ENCODE results near the gene MPP2. TPM values are rescaled to one million over a fixed set of nuclear protein-coding genes. Genes with fewer than 3 reads are reported as not detected.

The MPP2 gene
- total RNA-seq, 1 donor from 2014 or later: not detected

DNA sequence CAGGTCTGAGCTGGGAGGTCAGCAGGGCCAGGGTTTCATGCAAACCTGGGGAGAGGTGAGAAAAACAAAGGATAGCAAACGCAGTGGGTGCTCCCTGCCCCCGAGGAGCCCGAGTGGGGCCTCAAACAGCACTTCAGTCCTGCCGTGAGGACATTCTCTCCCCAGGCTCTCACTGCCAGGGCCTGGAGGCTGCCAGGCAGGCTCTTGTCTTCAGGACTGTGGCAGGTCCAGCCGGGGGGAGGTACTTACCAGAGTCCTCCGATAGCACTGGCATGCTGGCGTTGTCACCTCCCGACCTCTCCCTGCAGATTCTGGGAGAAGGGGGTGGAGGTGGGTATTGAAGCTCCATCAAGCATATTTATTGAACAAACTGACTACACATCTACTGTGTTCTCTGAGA is 75.7 kb downstream of the MPP2 start:
- H3K4me3 Mint-ChIP-seq: peak overlapping the region; percentile 72
- ATAC-seq (ENCODE audit: low read depth) (no peak), DNase-seq (no peak)
- no peaks in the 10 kb centered on the region for H3K36me3 Mint-ChIP-seq (ENCODE audit: low read depth)
- ChIA-PET POLR2A (no interaction called here), CTCF (no interaction called here)
- peaks cover 56% of the 10 kb centered on the region for H3K27me3 Mint-ChIP-seq
- TF ChIP-seq, protein P1, sequence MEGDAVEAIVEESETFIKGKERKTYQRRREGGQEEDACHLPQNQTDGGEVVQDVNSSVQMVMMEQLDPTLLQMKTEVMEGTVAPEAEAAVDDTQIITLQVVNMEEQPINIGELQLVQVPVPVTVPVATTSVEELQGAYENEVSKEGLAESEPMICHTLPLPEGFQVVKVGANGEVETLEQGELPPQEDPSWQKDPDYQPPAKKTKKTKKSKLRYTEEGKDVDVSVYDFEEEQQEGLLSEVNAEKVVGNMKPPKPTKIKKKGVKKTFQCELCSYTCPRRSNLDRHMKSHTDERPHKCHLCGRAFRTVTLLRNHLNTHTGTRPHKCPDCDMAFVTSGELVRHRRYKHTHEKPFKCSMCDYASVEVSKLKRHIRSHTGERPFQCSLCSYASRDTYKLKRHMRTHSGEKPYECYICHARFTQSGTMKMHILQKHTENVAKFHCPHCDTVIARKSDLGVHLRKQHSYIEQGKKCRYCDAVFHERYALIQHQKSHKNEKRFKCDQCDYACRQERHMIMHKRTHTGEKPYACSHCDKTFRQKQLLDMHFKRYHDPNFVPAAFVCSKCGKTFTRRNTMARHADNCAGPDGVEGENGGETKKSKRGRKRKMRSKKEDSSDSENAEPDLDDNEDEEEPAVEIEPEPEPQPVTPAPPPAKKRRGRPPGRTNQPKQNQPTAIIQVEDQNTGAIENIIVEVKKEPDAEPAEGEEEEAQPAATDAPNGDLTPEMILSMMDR (IDR thresholded peaks at IDR 0.05): no peak
- peaks cover 10% of the 10 kb centered on the region for H3K4me1 Mint-ChIP-seq
- no peak overlapping the region for H3K27ac Mint-ChIP-seq
- intact Hi-C loops (cut with micrococcal nuclease): loop anchor here (5.0 kb wide), 1 partner anchor 49 kb away; the partner anchor contains the start of gene CFAP97D1
- no peaks in the 10 kb centered on the region for H3K9me3 Mint-ChIP-seq

- intact Hi-C loops (cut with micrococcal nuclease): loop anchor here (5.0 kb wide), 1 partner anchor 48 kb away; the partner anchor contains the start of gene CFAP97D1
- TF ChIP-seq, protein P1 (IDR thresholded peaks at IDR 0.05): no peak
- peaks cover 50% of the 10 kb centered on the region for H3K27me3 Mint-ChIP-seq
- no peak overlapping the region for H3K27ac Mint-ChIP-seq
- no peaks in the 10 kb centered on the region for H3K9me3 Mint-ChIP-seq
- H3K4me3 Mint-ChIP-seq: no peak overlapping the region
- ATAC-seq (ENCODE audit: low read depth): no peak
- ChIA-PET POLR2A (no interaction called here), CTCF (interaction anchor here (1.2 kb wide), 1 partner anchor 16 kb away, joined by 3 read pairs; no protein-coding TSS in a partner anchor)
- H3K36me3 Mint-ChIP-seq (ENCODE audit: low read depth): no peaks in the 10 kb centered on the region
- peaks cover 10% of the 10 kb centered on the region for H3K4me1 Mint-ChIP-seq
- no peak for DNase-seq
Measured at GRCh38 chr17:43830510-43831140, 76.7 kb downstream of the MPP2 start.

GRCh38 chr17:43829738-43830137 is 77.6 kb downstream of the MPP2 start:
- Mint-ChIP-seq H3K27me3 (peaks cover 44% of the 10 kb centered on the region), H3K9me3 (no peaks in the 10 kb centered on the region), H3K4me1 (peaks cover 10% of the 10 kb centered on the region), H3K4me3 (no peak overlapping the region), H3K36me3 (ENCODE audit: low read depth) (no peaks in the 10 kb centered on the region), H3K27ac (no peak overlapping the region)
- ATAC-seq (ENCODE audit: low read depth): no peak
- intact Hi-C loops (cut with micrococcal nuclease): loop anchor here (5.0 to 10.0 kb wide), 2 partner anchors 47 to 75 kb away; partner anchors contain the start of genes CFAP97D1 and MPP2
- CTCF ChIA-PET: interaction anchor here (1.2 kb wide), 1 partner anchor 16 kb away, joined by 3 read pairs; no protein-coding TSS in a partner anchor
- TF ChIP-seq, protein P1 (IDR thresholded peaks at IDR 0.05): no peak
- no peak for DNase-seq
- POLR2A ChIA-PET: no interaction called here

DNA sequence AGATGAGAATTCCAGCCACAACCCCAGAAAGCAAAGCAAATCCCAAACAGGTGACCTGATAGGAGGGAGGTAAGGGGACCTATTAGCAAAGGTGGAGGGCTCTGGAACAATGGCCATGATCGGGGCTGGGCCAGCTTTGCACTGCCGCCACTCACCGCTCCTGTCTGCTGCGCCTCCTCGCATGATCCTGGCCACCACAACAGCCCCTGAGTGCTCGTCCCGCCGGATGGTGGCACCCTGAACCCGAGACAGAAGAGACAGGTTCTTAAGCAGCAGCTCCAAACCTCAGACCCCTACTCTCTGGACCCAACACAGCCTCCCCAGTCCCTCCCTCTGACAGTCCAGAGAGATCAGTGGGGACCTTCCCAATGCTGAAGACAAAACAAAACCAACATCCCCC is 79.7 kb downstream of the MPP2 start:
- CTCF ChIA-PET: no interaction called here
- ATAC-seq (ENCODE audit: low read depth) (no peak), DNase-seq (no peak)
- Mint-ChIP-seq H3K27ac (no peak overlapping the region), H3K36me3 (ENCODE audit: low read depth) (no peaks in the 10 kb centered on the region), H3K4me1 (peaks cover 3% of the 10 kb centered on the region), H3K9me3 (no peaks in the 10 kb centered on the region), H3K27me3 (peaks cover 29% of the 10 kb centered on the region), H3K4me3 (no peak overlapping the region)
- POLR2A ChIA-PET: no interaction called here
- intact Hi-C loops (cut with micrococcal nuclease): loop anchor here (10.0 kb wide), 1 partner anchor 77 kb away; the partner anchor contains the start of gene MPP2
- TF ChIP-seq, protein P1 (IDR thresholded peaks at IDR 0.05): no peak

- H3K4me1 Mint-ChIP-seq: no peaks in the 10 kb centered on the region
- H3K36me3 Mint-ChIP-seq (ENCODE audit: low read depth): no peaks in the 10 kb centered on the region
- TF ChIP-seq, protein P1 (IDR thresholded peaks at IDR 0.05): no peak
- POLR2A ChIA-PET: no interaction called here
- peaks cover 18% of the 10 kb centered on the region for H3K27me3 Mint-ChIP-seq
- no peaks in the 10 kb centered on the region for H3K9me3 Mint-ChIP-seq
- H3K27ac Mint-ChIP-seq: no peak overlapping the region
- DNase-seq (no peak), ATAC-seq (ENCODE audit: low read depth) (no peak)
- intact Hi-C loops (cut with micrococcal nuclease): loop anchor here (10.0 kb wide), 1 partner anchor 79 kb away; the partner anchor contains the start of gene MPP2
- no peak overlapping the region for H3K4me3 Mint-ChIP-seq
- CTCF ChIA-PET: no interaction called here
Measured at GRCh38 chr17:43826206-43826605, 81.1 kb downstream of the MPP2 start.
